ENCODE data around the gene TMEM59. TPM values are rescaled to one million over a fixed set of nuclear protein-coding genes. Genes with fewer than 3 reads are reported as not detected.
"Not testable (repeated sequence)": the region's sequence is repeated elsewhere in the genome, so short reads cannot be mapped to it uniquely, and the experiment has no call there.

TMEM59 gene
- total RNA-seq, 4 donors from 2014 or later = 157 to 323 (median 234) TPM

DNA sequence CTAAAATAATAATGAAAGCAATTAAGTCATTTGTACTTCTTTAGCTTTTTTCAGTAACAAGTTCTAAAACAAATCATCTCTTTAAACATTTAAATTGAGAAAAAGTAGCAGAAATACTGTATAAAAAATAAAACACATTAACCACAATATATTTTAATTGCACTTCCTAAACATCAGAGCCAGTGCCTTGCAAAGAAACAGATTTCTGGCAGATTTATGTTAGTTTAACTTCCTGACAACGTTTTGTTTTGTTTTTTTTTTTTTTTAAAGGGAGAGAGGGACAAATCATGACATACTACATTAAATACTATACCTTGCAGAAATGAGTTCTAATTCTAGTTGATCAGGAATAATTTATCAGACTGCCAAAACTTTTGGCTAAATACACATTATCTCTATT lies 11.2 kb downstream of the TMEM59 start:
- WGBS = 2% methylated on average over 1 of the region's 1 CpG
- Histone ChIP-seq H3K36me3 (peaks cover 76% of the 10 kb centered on the region), H3K4me3 (no peak overlapping the region), H3K9me3 (no peaks in the 10 kb centered on the region), H3K27me3 (no peaks in the 10 kb centered on the region), H3K4me1 (no peaks in the 10 kb centered on the region), H3K27ac (no peak overlapping the region)
- no peak for TF ChIP-seq EP300 (IDR thresholded peaks at IDR 0.05)
- TF ChIP-seq, protein P1, sequence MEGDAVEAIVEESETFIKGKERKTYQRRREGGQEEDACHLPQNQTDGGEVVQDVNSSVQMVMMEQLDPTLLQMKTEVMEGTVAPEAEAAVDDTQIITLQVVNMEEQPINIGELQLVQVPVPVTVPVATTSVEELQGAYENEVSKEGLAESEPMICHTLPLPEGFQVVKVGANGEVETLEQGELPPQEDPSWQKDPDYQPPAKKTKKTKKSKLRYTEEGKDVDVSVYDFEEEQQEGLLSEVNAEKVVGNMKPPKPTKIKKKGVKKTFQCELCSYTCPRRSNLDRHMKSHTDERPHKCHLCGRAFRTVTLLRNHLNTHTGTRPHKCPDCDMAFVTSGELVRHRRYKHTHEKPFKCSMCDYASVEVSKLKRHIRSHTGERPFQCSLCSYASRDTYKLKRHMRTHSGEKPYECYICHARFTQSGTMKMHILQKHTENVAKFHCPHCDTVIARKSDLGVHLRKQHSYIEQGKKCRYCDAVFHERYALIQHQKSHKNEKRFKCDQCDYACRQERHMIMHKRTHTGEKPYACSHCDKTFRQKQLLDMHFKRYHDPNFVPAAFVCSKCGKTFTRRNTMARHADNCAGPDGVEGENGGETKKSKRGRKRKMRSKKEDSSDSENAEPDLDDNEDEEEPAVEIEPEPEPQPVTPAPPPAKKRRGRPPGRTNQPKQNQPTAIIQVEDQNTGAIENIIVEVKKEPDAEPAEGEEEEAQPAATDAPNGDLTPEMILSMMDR (IDR thresholded peaks at IDR 0.05) = no peak
- no peak for TF ChIP-seq POLR2A (IDR thresholded peaks at IDR 0.05)
- TF ChIP-seq POLR2AphosphoS5 (IDR thresholded peaks at IDR 0.05) = no peak
- DNase-seq (ENCODE audit: low spot score in 2 of 2) = no peak

DNA sequence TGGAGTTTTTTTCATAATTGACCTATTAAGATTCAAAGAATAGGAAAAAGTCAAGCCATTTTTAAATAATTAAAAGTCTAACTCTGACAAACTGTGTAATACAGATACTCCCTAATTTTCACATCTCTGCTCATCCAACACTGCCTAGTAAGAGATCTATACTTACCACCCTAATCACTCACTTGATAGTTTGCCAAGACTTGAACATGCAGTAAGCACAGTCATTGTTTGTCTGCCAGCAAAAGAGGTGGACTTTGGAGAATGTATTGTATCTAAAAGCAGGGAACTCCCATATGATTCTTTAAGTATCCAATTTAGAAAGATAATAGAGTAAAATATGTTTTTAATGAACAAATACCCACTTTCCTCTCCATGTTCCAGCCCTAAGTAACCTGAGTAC lies 15.5 kb downstream of the TMEM59 start:
- Histone ChIP-seq H3K27ac (no peak overlapping the region), H3K4me1 (no peaks in the 10 kb centered on the region), H3K27me3 (no peaks in the 10 kb centered on the region), H3K4me3 (no peak overlapping the region), H3K9me3 (no peaks in the 10 kb centered on the region), H3K36me3 (peaks cover 98% of the 10 kb centered on the region)
- DNase-seq (ENCODE audit: low spot score in 2 of 2) = no peak
- no peak for TF ChIP-seq POLR2A (IDR thresholded peaks at IDR 0.05)
- TF ChIP-seq EP300 (IDR thresholded peaks at IDR 0.05) = no peak
- TF ChIP-seq, protein P1 (IDR thresholded peaks at IDR 0.05) = no peak
- no peak for TF ChIP-seq POLR2AphosphoS5 (IDR thresholded peaks at IDR 0.05)

DNA sequence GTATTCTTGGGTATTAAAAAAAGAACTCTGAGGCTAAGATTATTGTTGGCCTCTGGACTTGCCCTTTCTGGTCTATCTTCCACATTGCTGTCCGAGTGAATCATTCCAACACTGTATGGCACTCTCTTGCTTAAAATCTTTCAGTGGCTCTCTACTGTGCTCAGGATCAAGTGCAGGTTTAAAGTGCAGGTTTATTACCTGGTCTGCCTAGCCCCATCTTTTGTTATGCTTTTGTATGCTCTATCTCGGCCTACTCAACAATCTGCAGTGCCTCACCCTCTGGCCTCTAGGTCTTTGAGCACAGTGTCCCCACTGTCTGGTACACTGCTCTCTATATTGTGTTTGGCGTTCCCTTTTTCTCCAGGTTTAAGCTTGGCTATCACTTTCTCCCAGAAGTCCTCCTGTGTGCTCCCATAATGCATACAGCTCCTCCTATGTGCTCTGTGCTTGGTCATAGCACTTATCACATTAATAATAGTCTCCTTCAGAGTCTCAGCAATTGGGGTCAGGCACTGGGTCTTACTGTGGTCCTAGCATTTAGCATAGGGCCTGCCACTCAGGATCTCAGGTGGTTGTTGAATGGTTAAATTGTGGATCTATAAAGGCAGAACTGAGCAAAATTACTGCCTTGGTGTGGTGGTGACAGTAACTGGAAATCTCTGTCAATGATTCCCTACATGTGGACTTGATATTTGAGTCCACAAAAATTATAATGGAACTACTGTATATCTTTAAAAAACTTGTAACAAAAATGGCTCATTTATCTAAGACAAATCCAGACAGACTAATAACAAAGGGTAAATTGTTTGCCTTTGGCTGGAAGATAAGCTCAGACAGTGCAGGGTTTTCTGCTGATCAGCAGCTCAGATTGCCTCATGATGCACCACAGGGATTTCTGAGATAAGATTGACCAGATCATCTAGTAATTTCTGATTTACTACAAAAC lies 24.4 kb downstream of the TMEM59 start:
- Histone ChIP-seq H3K9me3 (no peaks in the 10 kb centered on the region), H3K4me1 (no peaks in the 10 kb centered on the region), H3K36me3 (peaks cover 46% of the 10 kb centered on the region), H3K27me3 (no peaks in the 10 kb centered on the region), H3K4me3 (no peak overlapping the region), H3K27ac (no peak overlapping the region)
- no peak for DNase-seq (ENCODE audit: low spot score in 2 of 2)
- no peak for TF ChIP-seq EP300 (IDR thresholded peaks at IDR 0.05)
- TF ChIP-seq POLR2A (IDR thresholded peaks at IDR 0.05) = no peak
- TF ChIP-seq, protein P1 (IDR thresholded peaks at IDR 0.05) = no peak
- no peak for TF ChIP-seq POLR2AphosphoS5 (IDR thresholded peaks at IDR 0.05)
- 92% methylated on average over 3 of the region's 3 CpGs for WGBS

DNA sequence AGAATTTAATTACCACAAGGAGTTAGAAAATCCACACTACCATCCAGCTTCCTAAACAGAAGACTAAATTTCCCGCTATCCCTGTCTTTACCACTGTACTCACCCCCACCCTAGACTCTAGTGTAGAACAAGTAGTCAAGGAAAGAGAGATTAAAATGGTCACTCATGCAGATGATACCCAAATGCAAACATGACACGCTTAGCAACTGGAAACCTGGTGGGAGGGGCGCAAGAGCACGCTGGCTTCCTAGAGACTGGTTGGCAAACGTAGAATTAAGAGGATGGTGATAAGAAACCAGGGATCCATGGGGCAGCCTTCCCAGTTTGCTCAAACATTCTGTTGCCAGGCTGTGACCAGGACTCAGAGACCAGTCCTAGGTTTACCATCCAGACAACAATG lies 25.2 kb downstream of the TMEM59 start:
- DNase-seq (ENCODE audit: low spot score in 2 of 2) = no peak
- TF ChIP-seq POLR2A (IDR thresholded peaks at IDR 0.05) = no peak
- TF ChIP-seq, protein P1 (IDR thresholded peaks at IDR 0.05) = no peak
- no peak for TF ChIP-seq EP300 (IDR thresholded peaks at IDR 0.05)
- no peak for TF ChIP-seq POLR2AphosphoS5 (IDR thresholded peaks at IDR 0.05)
- H3K4me3 ChIP-seq = no peak overlapping the region
- H3K36me3 ChIP-seq = peaks cover 38% of the 10 kb centered on the region
- H3K27me3 ChIP-seq = no peaks in the 10 kb centered on the region
- 93% methylated on average over 5 of the region's 5 CpGs for WGBS
- H3K4me1 ChIP-seq = no peaks in the 10 kb centered on the region
- no peak overlapping the region for H3K27ac ChIP-seq
- no peaks in the 10 kb centered on the region for H3K9me3 ChIP-seq

DNA sequence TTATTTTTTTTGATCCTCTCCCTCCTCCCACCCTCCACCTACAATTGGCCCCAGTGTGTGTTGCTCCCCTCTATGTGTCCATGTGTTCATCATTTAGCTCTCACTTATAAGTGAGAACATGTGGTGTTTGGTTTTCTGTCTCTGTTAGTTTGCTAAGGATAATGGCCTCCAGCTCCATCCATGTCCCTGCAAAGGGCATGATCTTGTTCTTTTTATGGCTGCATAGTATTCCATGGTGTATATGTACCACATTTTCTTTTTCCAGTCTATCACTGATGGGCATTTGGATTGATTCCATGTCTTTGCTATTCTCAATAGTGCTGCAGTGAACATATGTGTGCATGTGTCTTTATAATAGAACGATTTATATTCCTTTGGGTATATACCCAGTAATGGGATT lies 28.2 kb downstream of the TMEM59 start:
- H3K36me3 ChIP-seq = peaks cover 11% of the 10 kb centered on the region
- not testable (repeated sequence) for H3K9me3 ChIP-seq; H3K27ac ChIP-seq; H3K27me3 ChIP-seq; DNase-seq (ENCODE audit: low spot score in 2 of 2); H3K4me1 ChIP-seq; H3K4me3 ChIP-seq
- 88% methylated on average over 1 of the region's 1 CpG for WGBS

All from suprapubic skin (tissue), 4 donors.